AG04449 (cell line): ENCODE measurements around the gene CMTM3.
"Not testable (repeated sequence)": the region's sequence is repeated elsewhere in the genome, so short reads cannot be mapped to it uniquely, and the experiment has no call there.

Source experiments
- CTCF ChIA-PET: fragments of 350-600 bp; formaldehyde crosslinking; extraction: SDS; loops from one replicate; lab custom pipeline; 2021; ENCODE audit warnings: antibody characterized with exemption; lab: Yijun Ruan, JAX
- POLR2A ChIA-PET: fragments of 400-600, 350-600 bp; formaldehyde crosslinking; extraction: SDS; loops from one replicate; lab custom pipeline; 2020; ENCODE audit warnings: antibody characterized with exemption, inconsistent platforms; lab: Yijun Ruan, JAX
- DNase-seq: peaks from one replicate; pipeline ENCODE4 v3.0.0-alpha.2; 2010; ENCODE audit warnings: low read depth, low spot score
- H3K4me3 ChIP-seq: 2 replicates; pipeline ENCODE4 v1.5.1; 2011; ENCODE audit warnings: low read depth, mild to moderate bottlenecking, control low read depth, low read length
- TF ChIP-seq, protein P1 (sequence below): IDR thresholded peaks from one replicate; pipeline ENCODE4 v1.5.1; 2011; ENCODE audit warnings: mild to moderate bottlenecking, moderate library complexity, low read length, control low read depth, inconsistent platforms; ENCODE audit not compliant: insufficient read depth; ENCODE audit errors: missing control alignments

The CMTM3 gene

DNA sequence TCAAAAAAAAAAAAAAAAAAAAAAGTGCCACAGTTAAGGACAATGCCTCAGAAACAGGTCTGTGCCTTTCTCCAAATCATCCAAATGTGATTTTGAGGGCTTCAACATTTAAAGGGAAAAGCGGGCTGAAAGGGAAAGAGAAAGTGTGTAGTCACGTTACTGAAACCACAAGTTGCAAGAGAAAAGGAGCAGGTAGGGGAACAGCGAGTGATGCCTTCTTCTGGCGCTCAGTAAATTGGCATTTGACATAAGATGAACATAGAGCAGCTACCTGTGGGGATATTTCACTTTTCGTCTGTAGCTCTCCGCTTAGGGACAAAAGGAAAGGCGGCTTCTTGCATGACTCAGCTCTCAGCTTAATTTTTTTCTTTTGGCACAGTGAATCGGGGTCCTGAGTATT is 14.2 kb upstream of the CMTM3 start:
- CTCF ChIA-PET, result interaction anchor here (0.6 to 2.7 kb wide), 3 partner anchors 9 to 13 kb away, joined by 3 to 10 read pairs (median 3); partner anchors contain the start of genes CMTM2 and CMTM3
- TF ChIP-seq, protein P1, sequence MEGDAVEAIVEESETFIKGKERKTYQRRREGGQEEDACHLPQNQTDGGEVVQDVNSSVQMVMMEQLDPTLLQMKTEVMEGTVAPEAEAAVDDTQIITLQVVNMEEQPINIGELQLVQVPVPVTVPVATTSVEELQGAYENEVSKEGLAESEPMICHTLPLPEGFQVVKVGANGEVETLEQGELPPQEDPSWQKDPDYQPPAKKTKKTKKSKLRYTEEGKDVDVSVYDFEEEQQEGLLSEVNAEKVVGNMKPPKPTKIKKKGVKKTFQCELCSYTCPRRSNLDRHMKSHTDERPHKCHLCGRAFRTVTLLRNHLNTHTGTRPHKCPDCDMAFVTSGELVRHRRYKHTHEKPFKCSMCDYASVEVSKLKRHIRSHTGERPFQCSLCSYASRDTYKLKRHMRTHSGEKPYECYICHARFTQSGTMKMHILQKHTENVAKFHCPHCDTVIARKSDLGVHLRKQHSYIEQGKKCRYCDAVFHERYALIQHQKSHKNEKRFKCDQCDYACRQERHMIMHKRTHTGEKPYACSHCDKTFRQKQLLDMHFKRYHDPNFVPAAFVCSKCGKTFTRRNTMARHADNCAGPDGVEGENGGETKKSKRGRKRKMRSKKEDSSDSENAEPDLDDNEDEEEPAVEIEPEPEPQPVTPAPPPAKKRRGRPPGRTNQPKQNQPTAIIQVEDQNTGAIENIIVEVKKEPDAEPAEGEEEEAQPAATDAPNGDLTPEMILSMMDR, result no peak
- POLR2A ChIA-PET, result no interaction called here
- no peak for DNase-seq
- H3K4me3 ChIP-seq, result no peak overlapping the region

DNA sequence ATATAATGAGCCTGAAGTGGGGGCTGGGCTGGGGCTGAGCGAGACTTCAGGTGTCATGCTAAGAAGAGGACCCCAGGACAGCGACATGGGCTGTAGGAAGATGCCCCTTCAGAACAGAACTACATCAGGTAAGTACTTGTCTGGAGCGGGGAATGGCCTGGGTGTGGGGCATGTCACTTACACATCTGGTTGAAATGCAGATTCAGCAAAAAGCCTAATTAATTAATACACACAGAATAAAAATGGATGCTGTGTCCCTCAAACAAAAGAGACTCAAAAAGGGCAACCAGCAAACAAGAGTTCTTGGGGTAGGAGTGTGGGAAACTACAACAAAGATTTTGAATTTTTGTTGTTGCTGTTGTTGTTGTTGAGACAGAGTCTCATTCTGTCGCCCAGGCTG is 13.5 kb upstream of the CMTM3 start:
- H3K4me3 ChIP-seq, result no peak overlapping the region
- ChIA-PET POLR2A (no interaction called here), CTCF (interaction anchor here (0.5 to 2.7 kb wide), 4 partner anchors 8 to 81 kb away, joined by 3 to 10 read pairs (median 3); partner anchors contain the start of genes CMTM2 and CMTM3)
- no peak for DNase-seq
- TF ChIP-seq, protein P1, result no peak

DNA sequence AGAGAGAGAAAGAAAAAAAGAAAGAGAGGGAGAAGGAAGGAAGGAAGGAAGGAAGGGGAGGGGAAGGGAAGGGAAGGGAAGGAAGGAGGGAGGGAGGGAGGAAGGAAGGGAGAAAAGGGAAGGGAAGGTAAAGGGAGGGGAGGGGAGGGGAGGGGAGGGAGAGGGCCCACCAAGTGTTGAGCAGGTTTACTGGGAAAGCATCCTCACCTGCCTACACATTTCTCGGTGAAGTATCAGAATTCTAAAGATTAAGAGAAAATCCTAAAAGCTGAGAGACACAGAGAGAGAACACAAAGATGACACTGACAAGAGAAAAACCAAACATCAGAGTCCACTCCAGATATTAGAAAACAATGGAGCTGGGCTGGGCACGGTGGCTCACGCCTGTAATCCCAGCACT is 12.3 kb upstream of the CMTM3 start:
- TF ChIP-seq, protein P1, result no peak
- no peak overlapping the region for H3K4me3 ChIP-seq
- CTCF ChIA-PET, result no interaction called here
- POLR2A ChIA-PET, result no interaction called here
- no peak for DNase-seq

DNA sequence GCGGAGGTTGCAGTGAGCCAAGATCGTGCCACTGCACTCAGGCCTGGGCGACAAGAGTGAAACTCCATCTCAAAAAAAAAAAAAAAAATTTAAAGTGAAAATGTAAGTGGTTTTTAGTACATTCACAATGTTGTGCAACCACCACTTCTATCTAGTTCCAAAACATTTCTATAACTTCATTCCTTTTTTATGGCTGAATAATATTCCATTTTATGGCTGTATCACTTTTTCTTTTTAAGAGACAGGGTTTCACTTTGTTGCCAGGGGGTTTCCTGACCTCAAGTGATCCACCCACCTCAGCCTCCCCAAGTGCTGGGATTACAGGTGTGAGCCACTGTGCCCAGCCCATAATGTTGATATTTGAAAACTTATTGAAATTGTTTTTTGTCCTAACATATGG is 11.7 kb upstream of the CMTM3 start:
- no peak for DNase-seq
- TF ChIP-seq, protein P1, result no peak
- POLR2A ChIA-PET, result no interaction called here
- CTCF ChIA-PET, result no interaction called here
- no peak overlapping the region for H3K4me3 ChIP-seq

DNA sequence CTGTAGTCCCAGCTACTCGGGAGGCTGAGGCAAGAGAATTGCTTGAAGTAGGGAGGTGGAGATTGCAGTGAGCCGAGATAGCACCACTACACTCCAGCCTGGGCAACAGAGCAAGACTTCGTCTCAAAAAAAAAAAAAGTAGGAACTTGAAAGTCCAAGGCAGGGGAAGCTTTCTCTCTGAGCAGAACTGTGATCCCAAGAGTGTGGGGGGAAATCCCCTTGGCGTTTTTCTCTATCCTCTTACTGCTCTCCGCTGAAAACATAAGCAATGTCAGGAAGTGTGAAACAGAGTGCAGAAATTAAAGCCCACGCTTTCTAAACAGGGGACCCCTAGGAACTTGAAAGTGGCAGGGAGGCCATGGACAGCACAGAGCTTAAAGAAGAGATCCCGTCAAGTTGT is 9.8 kb upstream of the CMTM3 start:
- DNase-seq, result no peak
- TF ChIP-seq, protein P1, result no peak
- CTCF ChIA-PET, result interaction anchor here (0.8 to 2.0 kb wide), 4 partner anchors 9 to 15 kb away, joined by 3 to 11 read pairs (median 5); partner anchors contain the start of gene CMTM3
- H3K4me3 ChIP-seq, result no peak overlapping the region
- POLR2A ChIA-PET, result no interaction called here

DNA sequence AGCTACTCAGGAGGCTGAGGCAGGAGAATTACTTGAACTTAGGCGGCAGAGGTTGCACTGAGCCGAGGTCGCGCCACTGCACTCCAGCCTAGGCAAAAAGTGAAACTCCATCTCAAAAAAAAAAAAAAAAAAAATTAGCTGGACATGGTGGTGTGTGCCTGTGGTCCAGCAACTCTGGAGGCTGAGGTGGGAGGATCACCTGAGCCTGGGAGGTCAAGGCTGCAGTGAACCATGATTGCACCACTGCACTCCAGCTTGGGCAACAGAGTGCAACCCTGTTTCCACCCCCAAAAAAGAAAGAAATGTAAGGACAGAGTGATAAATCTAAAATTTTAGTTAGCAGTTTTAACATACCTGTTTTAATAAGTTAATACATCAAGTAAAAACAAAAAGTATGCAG is 7.9 kb upstream of the CMTM3 start:
- POLR2A ChIA-PET, H3K4me3 ChIP-seq, DNase-seq: not testable (repeated sequence)
- CTCF ChIA-PET, result interaction anchor here (1.5 kb wide), 1 partner anchor 12 kb away, joined by 10 read pairs; no protein-coding TSS in a partner anchor
